GM19099 (cell line): ENCODE results near the gene C1QBP.

Experiments
- POLR2A ChIP-seq: IDR thresholded peaks from 3 replicates; pipeline ENCODE4 v1.6.1; 2011; ENCODE audit warnings: low read depth; ENCODE audit not compliant: insufficient read length; ENCODE audit errors: extremely low read depth

Gene C1QBP, protein sequence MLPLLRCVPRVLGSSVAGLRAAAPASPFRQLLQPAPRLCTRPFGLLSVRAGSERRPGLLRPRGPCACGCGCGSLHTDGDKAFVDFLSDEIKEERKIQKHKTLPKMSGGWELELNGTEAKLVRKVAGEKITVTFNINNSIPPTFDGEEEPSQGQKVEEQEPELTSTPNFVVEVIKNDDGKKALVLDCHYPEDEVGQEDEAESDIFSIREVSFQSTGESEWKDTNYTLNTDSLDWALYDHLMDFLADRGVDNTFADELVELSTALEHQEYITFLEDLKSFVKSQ

DNA sequence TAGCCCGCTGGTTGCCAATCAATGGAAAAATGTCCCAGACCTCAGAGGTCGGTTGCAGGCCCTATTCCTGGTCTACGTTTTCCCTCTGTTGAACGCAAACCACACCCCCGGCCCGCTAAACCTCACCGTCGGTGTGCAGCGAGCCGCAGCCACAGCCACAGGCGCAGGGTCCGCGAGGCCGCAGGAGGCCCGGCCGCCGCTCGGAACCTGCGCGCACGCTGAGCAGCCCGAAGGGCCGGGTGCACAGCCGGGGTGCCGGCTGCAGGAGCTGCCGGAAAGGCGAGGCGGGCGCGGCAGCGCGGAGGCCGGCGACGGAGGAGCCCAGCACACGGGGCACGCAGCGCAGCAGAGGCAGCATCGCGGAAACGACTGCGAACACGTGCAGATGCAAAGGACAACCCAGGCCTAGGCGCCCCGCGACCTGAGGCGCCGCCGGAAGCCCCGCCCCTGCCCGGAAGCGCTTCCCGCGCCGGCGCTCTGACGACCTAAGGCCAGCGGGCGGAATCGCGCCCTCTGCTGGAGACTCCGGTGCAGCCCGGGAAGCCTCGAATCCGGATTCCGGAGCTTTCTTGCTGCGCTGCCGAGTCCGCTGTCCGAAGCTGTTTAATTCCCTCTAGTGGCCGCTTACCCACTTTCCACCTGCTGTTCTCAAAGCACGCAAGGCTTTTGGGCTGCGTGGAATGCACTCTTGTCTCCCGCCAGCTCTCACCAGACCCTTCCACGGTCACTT lies at the start of gene C1QBP:
TSS of gene C1QBP (minus strand) at position 440 of the 730 bp plus-strand sequence. CDS start at position 358, 82 bp downstream.
- peak; percentile 86 for TF ChIP-seq POLR2A

DNA sequence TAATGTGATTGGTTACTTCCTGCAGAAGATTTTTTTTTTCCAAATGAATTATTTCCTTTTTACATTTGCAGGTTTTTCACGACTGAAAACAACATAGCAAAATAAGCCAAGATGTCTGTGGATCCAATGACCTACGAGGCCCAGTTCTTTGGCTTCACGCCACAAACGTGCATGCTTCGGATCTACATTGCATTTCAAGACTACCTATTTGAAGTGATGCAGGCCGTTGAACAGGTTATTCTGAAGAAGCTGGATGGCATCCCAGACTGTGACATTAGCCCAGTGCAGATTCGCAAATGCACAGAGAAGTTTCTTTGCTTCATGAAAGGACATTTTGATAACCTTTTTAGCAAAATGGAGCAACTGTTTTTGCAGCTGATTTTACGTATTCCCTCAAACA lies 49.8 kb upstream of the C1QBP start:
- TF ChIP-seq POLR2A = no peak

DNA sequence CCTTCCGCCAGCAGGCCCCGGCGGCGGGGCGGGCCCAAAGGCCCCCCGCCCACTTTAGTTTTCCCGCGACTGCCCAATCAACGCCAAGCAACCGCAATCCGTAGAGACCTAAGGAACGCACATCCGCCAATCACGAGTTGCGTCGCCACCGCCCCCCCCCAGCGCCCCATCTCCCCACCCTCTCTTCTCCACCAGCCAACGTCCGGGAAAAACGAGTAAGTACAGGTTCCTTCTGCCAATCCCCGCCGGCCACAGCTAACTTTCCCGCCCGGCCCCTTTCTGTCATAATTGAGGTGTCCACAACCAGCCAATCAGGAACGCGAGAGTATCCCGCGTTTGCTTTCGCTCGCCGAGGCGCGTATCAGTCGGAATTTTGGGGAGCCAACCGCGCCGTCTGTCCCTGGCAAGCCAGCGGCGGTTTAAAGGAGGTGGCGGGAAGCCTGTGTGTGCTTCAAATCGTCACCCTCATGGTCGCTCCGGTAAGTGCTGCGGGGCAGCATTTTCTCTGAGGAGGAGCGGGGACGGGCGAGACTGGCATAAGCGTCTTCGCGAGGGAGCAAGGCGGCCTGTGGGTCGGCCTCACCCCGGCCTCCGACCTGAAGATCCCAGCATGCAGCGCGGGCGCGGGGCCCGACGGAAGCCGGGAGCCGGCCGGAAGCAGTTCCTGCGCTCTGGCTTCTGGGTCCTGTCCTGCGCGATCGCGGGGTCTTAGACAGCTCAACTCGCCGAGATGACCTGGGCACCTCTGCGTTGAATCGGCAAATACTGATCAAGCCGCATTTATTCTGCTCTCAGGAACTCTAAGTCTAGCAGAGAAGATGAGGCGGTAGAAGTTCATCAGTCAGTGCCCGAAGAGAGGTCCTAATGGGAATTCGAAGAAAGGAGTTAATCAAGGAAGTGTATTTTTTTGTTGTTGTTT lies 47.5 kb upstream of the C1QBP start, which contains the start of gene MIS12:
TSS of gene MIS12 (plus strand) at position 361 of the 919 bp plus-strand sequence. CDS start 2,297 bp downstream, outside the sequence.
- TF ChIP-seq POLR2A = peak; percentile 92

DNA sequence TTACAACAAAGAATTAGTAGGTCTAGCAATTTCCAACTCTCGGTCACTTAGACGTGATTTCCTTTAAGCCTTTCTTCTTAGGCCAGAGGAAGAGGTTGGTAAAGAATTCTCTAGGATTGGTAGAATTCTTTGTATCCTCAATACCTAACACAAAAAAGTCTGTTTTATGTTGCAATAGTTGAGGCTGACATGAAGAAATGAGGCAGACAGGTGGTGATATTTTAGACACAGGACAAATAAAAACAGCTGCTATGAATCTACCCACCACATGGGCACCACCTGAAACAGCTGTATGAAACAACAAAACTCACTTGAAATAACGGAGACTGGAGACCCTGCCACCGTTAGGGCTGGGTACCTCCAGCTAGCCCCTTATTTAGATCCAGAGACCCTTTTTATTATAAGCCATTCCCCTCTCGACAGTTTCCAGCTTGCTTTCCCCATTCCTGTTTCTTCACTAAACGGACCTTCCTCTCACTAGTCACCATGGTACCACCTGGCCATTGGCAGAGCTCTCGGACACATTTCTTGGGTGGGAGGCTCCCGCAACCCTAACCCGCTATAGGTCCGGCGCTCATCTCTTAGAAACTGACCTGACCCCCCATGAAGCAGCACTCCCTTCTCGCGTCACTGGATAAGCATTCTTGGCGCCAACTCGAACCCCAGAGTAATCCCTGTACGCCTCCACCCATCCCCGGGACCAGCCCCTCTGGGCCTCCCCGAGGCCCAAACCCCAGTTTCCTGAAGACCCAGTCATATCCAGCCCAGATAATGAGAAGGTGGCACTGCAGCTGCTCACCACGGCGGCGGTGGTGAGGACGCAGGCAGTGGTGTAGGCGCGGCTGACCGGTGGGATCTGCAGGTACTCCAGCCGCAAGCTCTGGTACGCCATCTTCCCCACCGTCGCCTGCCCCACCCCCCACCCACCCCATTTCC lies 46.6 kb upstream of the C1QBP start, which contains the start of gene DERL2:
TSS of gene DERL2 (minus strand) at position 909 of the 936 bp plus-strand sequence. CDS start at position 892, 17 bp downstream.
- peak; percentile 51 for TF ChIP-seq POLR2A

DNA sequence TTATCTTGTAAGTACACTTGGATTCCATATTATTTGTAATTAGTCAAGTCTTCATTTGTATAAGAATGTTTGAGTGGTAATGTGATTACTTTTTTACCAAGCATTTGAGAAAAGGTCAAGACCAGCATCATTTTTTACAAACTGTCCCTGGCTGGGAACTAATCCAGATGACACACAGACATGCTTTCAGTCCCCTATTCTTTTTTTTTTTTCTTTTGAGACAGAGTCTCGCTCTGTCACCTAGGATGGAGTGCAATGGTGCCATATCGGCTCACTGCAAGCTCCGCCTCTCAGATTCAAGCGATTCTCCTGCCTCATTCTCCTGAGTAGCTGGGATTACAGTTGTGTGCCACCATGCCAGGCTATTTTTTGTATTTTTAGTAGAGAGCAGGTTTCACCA lies 42.5 kb upstream of the C1QBP start:
- no peak for TF ChIP-seq POLR2A

DNA sequence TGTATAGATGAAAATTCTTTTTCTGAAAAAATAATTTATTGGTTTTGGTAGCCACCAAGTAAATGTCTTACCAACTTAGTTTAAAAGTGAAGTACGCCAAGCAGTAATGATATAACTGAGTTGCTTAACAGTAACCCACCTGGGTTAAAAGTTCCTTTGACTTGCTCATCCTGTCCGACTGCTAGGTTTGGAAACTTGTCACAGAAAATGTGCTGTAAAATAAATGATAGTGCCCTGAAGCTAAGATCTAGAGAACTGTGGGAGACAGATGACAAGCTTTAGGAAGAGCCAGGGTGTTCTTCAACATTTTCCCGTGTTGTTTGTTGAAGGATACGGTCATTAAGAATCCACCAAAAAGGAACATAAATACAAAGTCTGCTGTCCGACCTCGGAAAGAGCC lies 42.0 kb upstream of the C1QBP start:
- TF ChIP-seq POLR2A = no peak

DNA sequence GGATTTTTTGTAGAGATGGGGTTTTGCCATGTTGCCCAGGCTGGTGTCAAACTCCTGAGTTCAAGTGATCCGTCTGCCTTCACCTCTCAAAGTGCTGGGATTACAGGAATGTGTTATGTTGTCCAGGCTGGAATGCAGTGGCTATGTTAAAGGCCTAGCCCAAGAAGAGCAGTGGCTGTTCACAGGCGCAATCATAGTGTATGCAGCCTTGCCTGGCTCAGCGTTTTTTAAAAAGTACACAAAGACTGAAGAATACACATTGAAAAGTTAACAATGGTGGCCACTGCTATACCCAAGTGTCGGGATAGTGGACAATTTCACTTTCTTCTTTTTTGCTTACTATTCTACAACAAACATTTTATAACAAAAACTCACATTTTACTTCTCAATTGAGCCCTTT lies 40.0 kb upstream of the C1QBP start:
- no peak for TF ChIP-seq POLR2A

DNA sequence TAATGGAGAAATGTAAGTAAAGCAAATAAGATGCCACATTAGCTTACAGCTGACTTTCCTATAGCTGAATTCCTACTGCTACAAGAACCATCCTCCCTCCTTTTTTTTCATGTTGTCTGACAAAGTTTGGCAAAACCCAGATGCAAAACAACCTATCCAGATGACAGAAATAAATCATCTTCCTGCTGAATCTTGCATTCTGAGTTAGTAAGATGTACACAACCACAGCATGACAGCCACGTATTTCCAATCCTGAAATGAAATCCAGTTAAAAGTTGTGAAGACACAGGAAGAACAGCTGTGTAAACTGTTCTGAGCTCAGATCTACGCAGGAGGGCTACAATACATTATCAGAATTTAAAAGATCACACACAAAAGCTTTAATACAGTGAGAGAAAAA lies 35.0 kb upstream of the C1QBP start:
- no peak for TF ChIP-seq POLR2A

DNA sequence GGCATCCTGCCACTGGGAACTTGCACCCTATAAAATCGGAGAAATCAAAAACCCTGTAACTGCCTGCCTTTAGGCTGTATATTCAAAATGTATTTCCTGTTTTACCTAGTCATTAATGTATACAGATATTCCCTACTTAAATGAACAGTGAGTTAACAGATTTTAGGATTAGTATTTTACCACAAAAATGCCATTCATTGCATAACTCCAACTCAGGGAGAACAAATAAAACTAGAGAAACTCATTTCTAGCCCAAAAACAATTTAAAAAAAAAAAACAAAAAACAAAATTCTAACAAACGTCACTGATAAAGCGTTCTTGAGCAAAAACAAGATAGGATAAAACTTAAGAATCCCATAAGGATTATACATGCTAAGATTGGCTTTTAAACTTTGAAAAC lies 33.6 kb upstream of the C1QBP start:
- TF ChIP-seq POLR2A = no peak

DNA sequence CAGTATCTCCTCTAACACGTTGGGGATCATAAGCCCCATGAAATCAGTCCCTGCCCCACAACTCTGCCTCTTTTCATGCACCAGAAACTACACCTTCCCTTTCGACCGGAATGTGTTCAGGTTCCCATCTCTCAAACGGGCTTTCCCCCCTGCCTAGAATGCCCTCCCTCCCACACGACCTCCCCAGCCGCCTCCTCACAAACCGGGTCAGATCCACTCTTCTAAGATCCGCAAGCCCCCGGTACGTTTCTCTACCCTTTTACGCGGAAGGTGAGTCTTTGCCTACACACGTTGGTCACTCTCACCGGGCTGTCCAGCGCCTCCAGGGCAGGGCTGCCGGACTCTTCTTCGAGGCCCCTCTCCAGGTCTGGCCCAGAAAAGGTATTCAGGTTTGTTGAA lies 29.1 kb upstream of the C1QBP start:
- TF ChIP-seq POLR2A = no peak

DNA sequence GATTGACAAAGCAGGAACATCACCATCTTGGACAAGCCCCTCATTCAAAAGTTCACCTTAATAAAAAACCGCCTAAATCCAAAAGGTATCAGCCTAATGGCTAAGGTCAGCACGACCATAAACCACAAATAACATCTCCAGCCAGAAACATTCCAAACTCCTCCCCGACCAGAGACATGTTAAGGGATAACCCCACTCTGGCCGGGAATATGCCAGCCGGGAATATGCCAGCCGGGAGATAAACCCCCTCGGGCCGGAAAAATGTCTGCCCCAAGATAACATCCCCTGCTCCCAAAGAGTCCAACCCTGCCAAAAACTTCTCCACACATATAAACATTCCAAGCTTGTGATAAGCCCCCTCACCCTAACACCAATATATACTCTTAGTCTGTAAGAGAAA lies 28.5 kb upstream of the C1QBP start:
- TF ChIP-seq POLR2A = no peak

DNA sequence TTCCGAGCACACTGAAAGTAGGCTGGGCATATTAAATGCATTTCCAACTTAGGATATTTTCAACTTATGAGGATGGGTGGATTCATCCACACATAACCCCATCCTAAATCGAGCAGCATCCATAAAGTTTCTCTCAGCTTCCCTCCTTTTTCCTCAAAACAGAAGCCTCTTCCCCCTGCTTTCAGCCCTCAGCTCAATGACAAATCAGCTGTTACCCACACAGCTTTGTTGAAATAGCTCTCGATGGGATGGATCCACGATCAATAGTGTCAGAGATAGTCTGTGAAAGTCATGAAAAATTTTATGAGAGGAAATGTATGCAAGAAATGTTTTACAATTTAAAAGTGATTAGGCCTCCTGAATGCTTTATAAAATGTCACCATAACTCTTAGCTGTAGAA lies 27.3 kb upstream of the C1QBP start:
- TF ChIP-seq POLR2A = no peak

DNA sequence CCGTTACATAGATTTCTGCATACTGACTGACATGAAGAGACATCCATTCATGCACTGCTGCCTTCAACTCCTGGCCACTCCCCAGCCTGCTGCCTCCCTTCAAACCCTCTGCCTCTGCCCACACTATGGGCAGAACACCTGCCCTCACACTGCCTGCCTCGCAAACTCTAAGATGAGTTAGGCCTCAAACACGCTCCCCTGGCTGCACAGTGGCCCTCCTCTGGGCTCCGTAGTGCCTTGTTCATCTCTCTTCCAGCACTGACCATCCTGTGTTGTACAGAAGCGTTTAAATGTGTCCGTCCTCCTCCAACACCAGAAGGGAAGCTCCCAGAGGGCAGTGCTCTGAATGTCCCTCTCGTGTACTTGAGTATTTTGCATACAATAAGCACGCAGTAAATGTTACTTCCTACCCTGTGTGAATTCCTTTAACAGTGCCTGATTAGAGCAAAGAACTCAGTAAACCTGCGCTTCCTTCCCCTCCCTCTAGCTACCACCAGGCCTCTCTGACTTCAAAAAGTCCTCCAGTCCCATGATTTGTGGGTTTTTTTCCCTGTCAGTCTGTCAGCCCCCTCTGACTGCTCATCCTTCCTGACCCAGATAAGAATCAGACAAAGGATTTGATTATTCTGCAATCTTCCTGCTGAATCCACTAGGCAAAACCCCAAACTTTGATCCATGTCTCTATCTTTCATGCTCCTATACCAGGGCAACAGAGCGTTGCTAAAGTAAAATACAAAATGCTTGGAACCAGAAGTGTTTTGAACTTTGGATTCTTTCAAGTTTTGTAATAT lies 26.0 kb upstream of the C1QBP start:
- TF ChIP-seq POLR2A = no peak
